ENCODE data around the gene ARFGEF2.

GRCh38 chr20:48995589-48995988, 74.1 kb downstream of the ARFGEF2 start:
- TF ChIP-seq POLR2AphosphoS5 (IDR thresholded peaks at IDR 0.05; ENCODE audit: low read depth, low read length): no peak
- no peak for TF ChIP-seq CTCF (IDR thresholded peaks at IDR 0.05 in 2 of 3, conservative IDR thresholded peaks at IDR 0.05 in 1 of 3; ENCODE audit: borderline replicate concordance in 1 of 3, insufficient read depth in 1 of 3, low read depth in 2 of 3, low read length in 2 of 3)
- TF ChIP-seq ZFX (IDR thresholded peaks at IDR 0.05): no peak
- TF ChIP-seq, protein P1, sequence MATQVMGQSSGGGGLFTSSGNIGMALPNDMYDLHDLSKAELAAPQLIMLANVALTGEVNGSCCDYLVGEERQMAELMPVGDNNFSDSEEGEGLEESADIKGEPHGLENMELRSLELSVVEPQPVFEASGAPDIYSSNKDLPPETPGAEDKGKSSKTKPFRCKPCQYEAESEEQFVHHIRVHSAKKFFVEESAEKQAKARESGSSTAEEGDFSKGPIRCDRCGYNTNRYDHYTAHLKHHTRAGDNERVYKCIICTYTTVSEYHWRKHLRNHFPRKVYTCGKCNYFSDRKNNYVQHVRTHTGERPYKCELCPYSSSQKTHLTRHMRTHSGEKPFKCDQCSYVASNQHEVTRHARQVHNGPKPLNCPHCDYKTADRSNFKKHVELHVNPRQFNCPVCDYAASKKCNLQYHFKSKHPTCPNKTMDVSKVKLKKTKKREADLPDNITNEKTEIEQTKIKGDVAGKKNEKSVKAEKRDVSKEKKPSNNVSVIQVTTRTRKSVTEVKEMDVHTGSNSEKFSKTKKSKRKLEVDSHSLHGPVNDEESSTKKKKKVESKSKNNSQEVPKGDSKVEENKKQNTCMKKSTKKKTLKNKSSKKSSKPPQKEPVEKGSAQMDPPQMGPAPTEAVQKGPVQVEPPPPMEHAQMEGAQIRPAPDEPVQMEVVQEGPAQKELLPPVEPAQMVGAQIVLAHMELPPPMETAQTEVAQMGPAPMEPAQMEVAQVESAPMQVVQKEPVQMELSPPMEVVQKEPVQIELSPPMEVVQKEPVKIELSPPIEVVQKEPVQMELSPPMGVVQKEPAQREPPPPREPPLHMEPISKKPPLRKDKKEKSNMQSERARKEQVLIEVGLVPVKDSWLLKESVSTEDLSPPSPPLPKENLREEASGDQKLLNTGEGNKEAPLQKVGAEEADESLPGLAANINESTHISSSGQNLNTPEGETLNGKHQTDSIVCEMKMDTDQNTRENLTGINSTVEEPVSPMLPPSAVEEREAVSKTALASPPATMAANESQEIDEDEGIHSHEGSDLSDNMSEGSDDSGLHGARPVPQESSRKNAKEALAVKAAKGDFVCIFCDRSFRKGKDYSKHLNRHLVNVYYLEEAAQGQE (IDR thresholded peaks at IDR 0.05; ENCODE audit: low read depth): no peak
- TF ChIP-seq POLR2A (IDR thresholded peaks at IDR 0.05; ENCODE audit: borderline replicate concordance, extremely low read depth, insufficient read depth, insufficient read length): no peak
- no peak for TF ChIP-seq EZH2 (IDR thresholded peaks at IDR 0.05)
- TF ChIP-seq ELF1 (IDR thresholded peaks at IDR 0.05; ENCODE audit: borderline replicate concordance, low read depth): no peak
- TF ChIP-seq CBX3 (IDR thresholded peaks at IDR 0.05; ENCODE audit: low read depth): no peak
- TF ChIP-seq EZH2phosphoT487 (IDR thresholded peaks at IDR 0.05; ENCODE audit: borderline replicate concordance): no peak
- TF ChIP-seq SP1 (IDR thresholded peaks at IDR 0.05; ENCODE audit: low read depth): no peak
- TF ChIP-seq JUND (IDR thresholded peaks at IDR 0.05): no peak
